Epithelial cell of proximal tubule (primary cell): ENCODE results near the gene GADL1. TPM values are rescaled to one million over a fixed set of nuclear protein-coding genes. Genes with fewer than 3 reads are reported as not detected.

Experiments used
- DNase-seq: peaks from one replicate; pipeline ENCODE4 v3.0.0-alpha.2; 2011; ENCODE audit warnings: low read depth
- H3K4me3 ChIP-seq: 2 replicates; pipeline ENCODE4 v1.5.1; 2011; ENCODE audit warnings: low read depth, mild to moderate bottlenecking, low read length
- CTCF ChIP-seq: conservative IDR thresholded peaks from 2 replicates; pipeline ENCODE4 v1.5.1; 2012; ENCODE audit warnings: low read depth, mild to moderate bottlenecking, low read length
- total RNA-seq: library from RNA; depleted of rRNA; stranded (reverse); fragments of >200 nt; gene quantifications from 2 replicates; pipeline ENCODE4 v1.2.3, GENCODE V29; 2015

Gene GADL1
- total RNA-seq: not detected in 2 replicates

GRCh38 chr3:30894521-30895251, at the start of gene GADL1:
Gene GADL1, minus strand, starts transcription at chr3:30894661. Its CDS starts 47 bp downstream, at chr3:30894614.
- no peak for TF ChIP-seq CTCF
- DNase-seq: no peak

GRCh38 chr3:30944124-30944523, 49.7 kb upstream of the GADL1 start:
- no peak for DNase-seq
- TF ChIP-seq CTCF: no peak
- H3K4me3 ChIP-seq: no peak overlapping the region

More at GRCh38 chr3:30894521-30895251, at the start of gene GADL1:
- H3K4me3 ChIP-seq: peak within 1 kb of the TSS; percentile 61

- DNase-seq: no peak
- no peak overlapping the region for H3K4me3 ChIP-seq
- no peak for TF ChIP-seq CTCF
These were observed 48.7 kb upstream of the GADL1 start for GRCh38 chr3:30943206-30943605.

GRCh38 chr3:30941342-30941741, 46.9 kb upstream of the GADL1 start:
- no peak overlapping the region for H3K4me3 ChIP-seq
- no peak for DNase-seq
- no peak for TF ChIP-seq CTCF

- H3K4me3 ChIP-seq: no peak overlapping the region
- no peak for DNase-seq
- TF ChIP-seq CTCF: no peak
These were observed 46.3 kb upstream of the GADL1 start for GRCh38 chr3:30940740-30941139.

- peak; percentile 64 for TF ChIP-seq CTCF
- peak; percentile 7 for DNase-seq
- H3K4me3 ChIP-seq: no peak overlapping the region
These were observed 39.7 kb upstream of the GADL1 start for GRCh38 chr3:30934208-30934550.
